ENCODE results near the gene DLL4.

DNA sequence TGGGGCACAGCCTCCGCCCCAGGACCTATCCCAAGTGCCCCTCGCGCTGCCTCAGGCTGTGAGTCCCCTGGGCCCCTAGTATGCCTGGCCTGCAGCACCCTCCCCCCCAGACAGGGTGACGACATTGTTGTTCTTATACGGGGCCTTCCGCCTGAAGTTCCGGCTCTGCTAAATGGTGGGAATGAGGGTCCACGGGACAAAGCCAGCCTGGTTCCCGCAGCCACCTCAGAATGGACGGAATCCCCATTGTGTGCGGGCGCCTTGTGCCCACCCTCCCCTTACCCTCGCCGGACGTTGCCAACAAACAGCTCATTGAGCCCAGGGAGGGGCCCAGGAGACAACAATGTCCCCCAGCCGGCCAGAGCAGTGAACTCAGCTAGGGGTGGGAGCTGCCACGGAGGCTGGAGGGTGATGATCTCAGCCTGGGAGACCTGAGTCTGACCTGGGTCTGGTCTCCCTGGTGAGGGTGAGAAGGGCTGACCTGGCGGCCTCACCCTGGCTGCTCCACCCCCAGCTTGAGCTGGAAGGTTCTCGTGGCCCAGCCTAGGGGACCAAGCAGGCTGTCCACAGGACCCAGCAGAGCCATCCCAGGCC lies 10.2 kb upstream of the DLL4 start:
- TF ChIP-seq, protein P1, sequence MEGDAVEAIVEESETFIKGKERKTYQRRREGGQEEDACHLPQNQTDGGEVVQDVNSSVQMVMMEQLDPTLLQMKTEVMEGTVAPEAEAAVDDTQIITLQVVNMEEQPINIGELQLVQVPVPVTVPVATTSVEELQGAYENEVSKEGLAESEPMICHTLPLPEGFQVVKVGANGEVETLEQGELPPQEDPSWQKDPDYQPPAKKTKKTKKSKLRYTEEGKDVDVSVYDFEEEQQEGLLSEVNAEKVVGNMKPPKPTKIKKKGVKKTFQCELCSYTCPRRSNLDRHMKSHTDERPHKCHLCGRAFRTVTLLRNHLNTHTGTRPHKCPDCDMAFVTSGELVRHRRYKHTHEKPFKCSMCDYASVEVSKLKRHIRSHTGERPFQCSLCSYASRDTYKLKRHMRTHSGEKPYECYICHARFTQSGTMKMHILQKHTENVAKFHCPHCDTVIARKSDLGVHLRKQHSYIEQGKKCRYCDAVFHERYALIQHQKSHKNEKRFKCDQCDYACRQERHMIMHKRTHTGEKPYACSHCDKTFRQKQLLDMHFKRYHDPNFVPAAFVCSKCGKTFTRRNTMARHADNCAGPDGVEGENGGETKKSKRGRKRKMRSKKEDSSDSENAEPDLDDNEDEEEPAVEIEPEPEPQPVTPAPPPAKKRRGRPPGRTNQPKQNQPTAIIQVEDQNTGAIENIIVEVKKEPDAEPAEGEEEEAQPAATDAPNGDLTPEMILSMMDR (IDR thresholded peaks at IDR 0.05; ENCODE audit: borderline replicate concordance, extremely low read depth, low read length, poor library complexity, severe bottlenecking), result no peak
- TF ChIP-seq EZH2 (IDR thresholded peaks at IDR 0.05; ENCODE audit: borderline replicate concordance, low read depth, low read length, severe bottlenecking), result no peak
